Neural crest cell (in vitro differentiated cells): Measurements from ENCODE around the gene LATS2. TPM values are rescaled to one million over a fixed set of nuclear protein-coding genes. Genes with fewer than 3 reads are reported as not detected.

Experiments
- DNase-seq: peaks from one replicate; pipeline ENCODE4 v3.0.0; 2021; ENCODE audit warnings: low read depth, mixed read lengths, low spot score
- H3K27ac Mint-ChIP-seq: one replicate; pipeline ENCODE4 v1.8.0; 2021; ENCODE audit warnings: mild to moderate bottlenecking, mixed read lengths; ENCODE audit not compliant: unreplicated experiment
- H3K27me3 Mint-ChIP-seq: 2 replicates; pipeline ENCODE4 v1.8.0; 2021; ENCODE audit warnings: low read depth, mild to moderate bottlenecking, mixed read lengths
- H3K36me3 Mint-ChIP-seq: 2 replicates; pipeline ENCODE4 v1.8.0; 2021; ENCODE audit warnings: low read depth, mild to moderate bottlenecking, mixed read lengths
- H3K4me1 Mint-ChIP-seq: 2 replicates; pipeline ENCODE4 v1.8.0; 2021; ENCODE audit warnings: mixed read lengths
- H3K4me3 Mint-ChIP-seq: one replicate; pipeline ENCODE4 v1.8.0; 2021; ENCODE audit warnings: mild to moderate bottlenecking, mixed read lengths
- H3K9me3 Mint-ChIP-seq: 2 replicates; pipeline ENCODE4 v1.8.0; 2021; ENCODE audit warnings: mixed read lengths
- CTCF ChIP-seq: fragments of 200-600 bp; sonication (generic); conservative IDR thresholded peaks from 2 replicates; pipeline ENCODE4 v1.5.0; 2021; ENCODE audit warnings: antibody characterized with exemption, mild to moderate bottlenecking
- total RNA-seq: library from RNA; stranded (reverse); gene quantifications from 2 replicates; pipeline ENCODE4 v1.2.1, GENCODE V29; 2021

Gene LATS2
- total RNA-seq, 1 donor from 2014 or later = 26.2 TPM

- H3K27me3 Mint-ChIP-seq = no peaks in the 10 kb centered on the region
- H3K27ac Mint-ChIP-seq = peak overlapping the region; percentile 82
- TF ChIP-seq CTCF = no peak
- DNase-seq = no peak
- H3K36me3 Mint-ChIP-seq = no peaks in the 10 kb centered on the region
- no peaks in the 10 kb centered on the region for H3K9me3 Mint-ChIP-seq
- no peak overlapping the region for H3K4me3 Mint-ChIP-seq
- peaks cover 31% of the 10 kb centered on the region for H3K4me1 Mint-ChIP-seq
Observed at GRCh38 chr13:21014139-21014501, 47.3 kb downstream of the LATS2 start.

GRCh38 chr13:21013682-21014038, 47.7 kb downstream of the LATS2 start:
- Mint-ChIP-seq H3K4me3 (no peak overlapping the region), H3K27ac (peak overlapping the region; percentile 36)

GRCh38 chr13:21012841-21013681, 48.3 kb downstream of the LATS2 start:
- no peak overlapping the region for H3K4me3 Mint-ChIP-seq
- no peaks in the 10 kb centered on the region for H3K9me3 Mint-ChIP-seq
- H3K4me1 Mint-ChIP-seq = peaks cover 29% of the 10 kb centered on the region
- H3K27ac Mint-ChIP-seq = no peak overlapping the region
- no peak for DNase-seq
- H3K36me3 Mint-ChIP-seq = no peaks in the 10 kb centered on the region
- TF ChIP-seq CTCF = no peak
- H3K27me3 Mint-ChIP-seq = no peaks in the 10 kb centered on the region

More at GRCh38 chr13:21013682-21014038, 47.7 kb downstream of the LATS2 start:
- DNase-seq = no peak
- H3K27me3 Mint-ChIP-seq = no peaks in the 10 kb centered on the region
- H3K36me3 Mint-ChIP-seq = no peaks in the 10 kb centered on the region
- H3K4me1 Mint-ChIP-seq = peaks cover 31% of the 10 kb centered on the region
- no peak for TF ChIP-seq CTCF
- H3K9me3 Mint-ChIP-seq = no peaks in the 10 kb centered on the region

- TF ChIP-seq CTCF = no peak
- Mint-ChIP-seq H3K27me3 (no peaks in the 10 kb centered on the region), H3K9me3 (no peaks in the 10 kb centered on the region), H3K4me1 (peaks cover 27% of the 10 kb centered on the region), H3K27ac (no peak overlapping the region), H3K4me3 (no peak overlapping the region), H3K36me3 (no peaks in the 10 kb centered on the region)
- no peak for DNase-seq
Observed at GRCh38 chr13:21012211-21012610, 49.2 kb downstream of the LATS2 start.

- Mint-ChIP-seq H3K36me3 (no peaks in the 10 kb centered on the region), H3K9me3 (no peaks in the 10 kb centered on the region), H3K4me3 (no peak overlapping the region), H3K27me3 (no peaks in the 10 kb centered on the region), H3K4me1 (peaks cover 21% of the 10 kb centered on the region), H3K27ac (no peak overlapping the region)
- TF ChIP-seq CTCF = no peak
- no peak for DNase-seq
Observed at GRCh38 chr13:21011378-21011777, 50.0 kb downstream of the LATS2 start.
